ENCODE data around the gene TUBA4A.

TUBA4A gene

DNA sequence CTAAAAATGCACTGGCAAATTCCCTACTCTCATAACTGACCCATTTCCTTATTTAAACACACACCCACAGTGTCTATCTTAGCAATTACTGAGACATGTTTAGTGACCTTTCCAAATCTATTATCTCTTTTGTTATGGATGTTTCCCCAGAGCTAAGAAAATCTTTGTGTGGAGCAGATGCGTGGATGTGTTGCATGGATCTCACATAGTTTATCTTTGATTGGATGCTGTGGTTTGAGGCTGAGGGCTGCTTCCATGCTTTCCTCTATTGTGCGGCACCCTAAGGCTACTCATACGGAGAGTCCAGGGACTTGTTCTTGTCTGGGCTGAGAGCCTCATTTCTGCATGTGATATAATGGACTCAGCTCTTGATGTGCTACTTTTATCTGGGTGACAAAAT, 19.4 kb downstream of the TUBA4A start:
- no peak for DNase-seq (ENCODE audit: low spot score)

DNA sequence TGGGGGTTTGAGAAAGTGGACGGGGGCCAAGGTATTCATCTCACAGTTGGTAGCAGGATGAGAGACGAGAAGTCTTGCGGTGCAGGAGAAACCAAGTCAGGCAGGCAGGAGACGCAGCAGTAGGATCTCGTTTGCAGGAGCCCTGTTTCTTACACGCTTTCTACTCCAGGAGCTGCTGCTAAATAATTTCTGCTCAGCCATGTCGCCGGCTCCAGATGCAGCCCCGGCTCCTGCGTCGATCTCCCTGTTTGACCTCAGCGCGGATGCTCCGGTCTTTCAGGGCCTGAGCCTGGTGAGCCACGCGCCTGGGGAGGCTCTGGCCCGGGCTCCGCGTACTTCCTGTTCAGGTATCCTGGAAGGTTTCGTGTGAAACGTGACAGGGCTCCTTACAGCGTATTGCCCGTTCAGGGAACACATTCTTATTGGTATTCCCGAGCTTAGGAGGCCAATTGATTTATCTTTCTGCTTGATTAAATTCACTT, 23.6 kb downstream of the TUBA4A start:
- DNase-seq (ENCODE audit: low spot score), result peak; percentile 58

DNA sequence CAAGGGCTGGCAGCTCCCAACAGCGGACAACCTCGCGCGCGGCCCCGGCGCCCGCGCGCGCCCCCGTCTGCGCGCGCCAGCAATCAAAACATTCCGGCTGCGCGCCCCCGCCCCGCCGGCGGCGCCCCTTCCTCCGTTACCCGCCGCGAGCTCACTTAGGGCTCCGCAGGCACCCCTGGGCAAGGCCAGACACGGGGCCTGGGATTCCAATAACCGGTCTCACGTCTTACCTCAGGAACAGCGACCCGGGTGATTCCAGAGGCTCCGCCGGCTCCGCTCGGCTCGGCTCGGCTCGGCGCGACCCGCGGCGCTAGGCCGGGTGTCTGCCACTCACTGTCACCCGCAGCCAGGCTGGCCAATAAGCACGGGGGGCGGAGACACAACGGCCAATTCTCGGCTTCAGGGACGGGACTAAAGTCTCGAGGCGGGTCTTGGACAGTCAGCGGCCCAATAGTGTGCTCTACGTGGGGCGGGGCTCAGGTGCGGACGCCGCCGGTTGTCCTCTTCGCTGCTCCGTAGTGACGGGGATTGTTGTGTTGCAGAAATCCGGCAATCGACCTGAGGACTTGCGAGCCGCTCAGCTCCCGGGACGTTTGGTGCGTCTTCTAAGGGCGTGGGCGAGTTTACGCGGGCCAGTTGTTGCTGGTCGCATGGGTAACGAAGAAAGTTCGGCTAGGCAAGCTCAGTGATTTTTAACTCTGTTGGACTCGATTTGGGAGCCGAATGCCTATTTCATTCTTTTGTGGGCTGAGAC, 24.2 kb downstream of the TUBA4A start, which contains the start of the genes ANKZF1 and ATG9A:
Gene ANKZF1 (plus strand): TSS at position 502 of the 754 bp plus-strand sequence. CDS start 452 bp downstream, outside the sequence.
Gene ATG9A (minus strand): TSS at position 332 of the 754 bp plus-strand sequence. CDS start 1,612 bp downstream, outside the sequence.
- DNase-seq (ENCODE audit: low spot score), result peak; percentile 98

DNA sequence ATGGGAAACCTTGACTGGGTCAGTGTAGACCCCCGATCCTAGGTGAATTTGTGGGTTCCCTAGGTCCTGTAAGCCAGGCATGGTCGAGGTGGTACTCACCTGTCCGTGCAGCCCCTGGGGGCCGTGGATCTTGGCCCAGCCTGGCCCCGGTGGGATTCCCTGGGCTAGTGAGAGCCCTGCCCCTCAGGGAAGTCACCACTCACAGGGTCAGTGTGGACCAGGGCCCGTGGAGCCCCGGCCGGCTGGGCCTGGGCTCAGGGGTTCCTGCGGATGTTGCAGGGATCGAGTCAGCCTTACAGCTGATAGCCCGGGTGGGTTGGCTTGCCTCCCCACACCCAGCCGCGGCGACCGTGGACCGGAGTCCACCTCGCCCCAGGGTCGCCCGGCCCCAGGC, 24.8 kb downstream of the TUBA4A start:
- no peak for DNase-seq (ENCODE audit: low spot score)

DNA sequence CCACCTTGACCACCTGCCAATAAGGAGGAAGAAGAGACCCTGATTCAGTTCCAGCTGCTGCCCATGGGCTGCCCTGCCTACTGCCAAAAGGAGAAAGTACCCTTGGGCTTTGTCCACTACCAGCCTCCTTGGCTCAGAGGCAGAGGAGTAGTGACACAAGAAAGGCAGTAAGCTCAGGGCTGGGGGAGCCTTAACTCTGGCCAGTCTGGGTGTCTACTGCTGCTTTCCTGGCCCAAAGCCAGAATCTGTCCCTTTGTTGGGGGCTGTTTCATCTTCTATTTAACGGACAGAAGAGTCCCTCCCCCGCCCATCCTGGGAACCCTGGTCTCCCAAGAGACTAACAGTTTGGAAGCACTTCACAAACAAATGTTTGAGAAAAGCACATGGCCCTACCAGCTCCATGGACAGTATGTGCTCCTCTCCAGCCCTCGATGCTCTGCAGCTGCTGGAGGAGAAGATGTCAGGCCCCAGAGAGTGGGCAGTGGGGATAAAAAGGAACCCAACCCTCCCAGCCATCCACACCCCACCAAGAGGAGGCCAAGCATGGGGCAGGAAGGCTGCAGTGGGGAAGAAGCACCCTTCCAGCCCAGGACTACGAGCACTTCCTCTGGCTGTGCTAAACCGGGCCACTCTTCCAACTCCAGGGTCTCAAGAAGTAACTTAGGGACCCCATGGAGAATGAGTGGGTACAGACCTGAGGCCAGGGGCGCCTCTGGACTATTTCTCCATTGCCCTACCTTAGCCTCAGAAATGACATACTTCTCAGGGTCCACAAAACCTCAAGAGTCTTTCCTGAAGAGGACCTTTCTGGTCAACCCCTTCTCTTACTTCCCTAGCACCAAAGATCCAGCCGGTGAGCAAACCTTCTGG, 25.4 kb downstream of the TUBA4A start:
- peak; percentile 13 for DNase-seq (ENCODE audit: low spot score)

DNA sequence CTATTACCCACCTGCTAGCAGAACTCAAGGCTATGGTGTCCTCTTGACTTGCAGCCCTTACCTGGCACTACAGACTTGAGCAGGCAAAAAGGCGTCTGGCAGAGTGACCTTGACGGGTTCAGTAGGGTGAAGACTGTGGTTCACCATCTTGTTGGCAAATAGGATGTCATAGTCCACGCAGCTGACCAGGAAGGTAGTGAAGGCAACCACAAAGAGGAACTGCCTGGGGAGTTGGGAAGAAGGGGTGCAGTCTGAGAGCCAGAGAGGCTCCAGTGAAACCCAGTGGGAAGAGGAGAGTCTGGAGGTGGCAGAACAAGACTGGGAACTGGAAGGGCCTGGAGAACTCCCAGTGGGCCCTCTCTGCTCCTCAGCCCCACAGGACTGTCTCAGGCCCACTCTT, 28.4 kb downstream of the TUBA4A start:
- DNase-seq (ENCODE audit: low spot score), result no peak

DNA sequence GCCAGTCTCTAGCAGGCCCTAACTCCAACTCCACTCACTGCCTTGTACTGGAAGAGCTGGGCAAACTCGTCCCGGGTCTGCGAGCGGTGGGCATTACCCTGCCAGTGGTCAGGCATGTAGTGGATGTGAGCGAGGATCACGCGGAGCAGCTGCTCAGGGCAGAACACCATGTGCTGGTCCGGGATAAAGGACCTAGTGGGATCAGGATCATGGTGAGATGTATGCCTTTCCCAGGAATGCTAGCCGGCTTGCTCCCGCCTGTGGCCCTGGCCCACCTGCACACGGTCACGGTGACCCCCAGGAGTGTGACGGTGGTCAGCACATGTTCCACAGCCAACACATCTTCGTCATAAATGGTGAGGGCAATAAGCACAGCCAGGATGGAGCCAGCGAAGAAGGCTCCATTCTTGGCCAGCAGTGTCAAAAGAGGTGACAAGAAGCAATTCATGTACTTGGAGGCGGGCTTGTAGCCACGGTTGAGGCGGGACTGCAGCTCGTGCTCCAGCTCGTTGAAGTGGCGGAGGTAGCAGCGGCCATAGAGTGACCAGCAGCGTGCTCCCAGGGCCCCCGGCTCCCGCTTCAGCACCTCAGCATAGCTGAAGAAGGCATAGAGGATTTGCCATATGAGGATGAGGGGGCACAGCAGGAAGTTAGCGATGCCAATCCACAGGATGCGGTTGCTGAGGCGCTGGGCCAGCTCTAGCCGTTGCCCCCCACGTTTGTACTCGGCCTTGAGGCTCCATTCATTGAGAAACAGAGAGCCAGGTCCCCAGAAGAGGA, 29.7 kb downstream of the TUBA4A start:
- no peak for DNase-seq (ENCODE audit: low spot score)

DNA sequence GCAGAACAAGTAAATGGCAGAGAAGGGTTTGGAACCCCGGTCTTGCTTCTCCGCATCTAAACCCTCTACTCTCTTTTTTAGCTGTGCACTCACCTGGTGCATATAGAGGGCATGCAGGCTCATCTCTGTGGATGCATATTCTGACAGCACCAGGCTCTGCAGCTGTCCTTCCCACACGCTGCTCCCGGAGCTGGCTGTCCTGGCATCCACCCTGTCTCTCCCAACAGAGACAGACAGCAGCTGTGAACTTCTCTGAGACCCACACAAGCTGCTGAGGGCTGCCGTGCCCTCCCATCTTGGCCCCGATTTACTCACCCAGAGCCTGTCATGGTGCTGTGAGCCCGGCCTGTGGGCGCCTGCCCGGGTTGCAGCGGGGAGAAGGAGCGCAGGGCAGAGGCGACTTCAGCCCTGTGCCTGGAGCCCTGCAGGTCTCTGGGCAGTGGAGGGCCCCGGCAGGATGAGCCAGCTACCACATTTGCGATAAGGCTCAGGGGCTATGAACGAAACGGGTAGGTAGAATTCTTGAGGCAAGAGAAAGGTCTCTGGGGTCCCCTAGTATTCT, 31.7 kb downstream of the TUBA4A start:
- DNase-seq (ENCODE audit: low spot score), result no peak

DNA sequence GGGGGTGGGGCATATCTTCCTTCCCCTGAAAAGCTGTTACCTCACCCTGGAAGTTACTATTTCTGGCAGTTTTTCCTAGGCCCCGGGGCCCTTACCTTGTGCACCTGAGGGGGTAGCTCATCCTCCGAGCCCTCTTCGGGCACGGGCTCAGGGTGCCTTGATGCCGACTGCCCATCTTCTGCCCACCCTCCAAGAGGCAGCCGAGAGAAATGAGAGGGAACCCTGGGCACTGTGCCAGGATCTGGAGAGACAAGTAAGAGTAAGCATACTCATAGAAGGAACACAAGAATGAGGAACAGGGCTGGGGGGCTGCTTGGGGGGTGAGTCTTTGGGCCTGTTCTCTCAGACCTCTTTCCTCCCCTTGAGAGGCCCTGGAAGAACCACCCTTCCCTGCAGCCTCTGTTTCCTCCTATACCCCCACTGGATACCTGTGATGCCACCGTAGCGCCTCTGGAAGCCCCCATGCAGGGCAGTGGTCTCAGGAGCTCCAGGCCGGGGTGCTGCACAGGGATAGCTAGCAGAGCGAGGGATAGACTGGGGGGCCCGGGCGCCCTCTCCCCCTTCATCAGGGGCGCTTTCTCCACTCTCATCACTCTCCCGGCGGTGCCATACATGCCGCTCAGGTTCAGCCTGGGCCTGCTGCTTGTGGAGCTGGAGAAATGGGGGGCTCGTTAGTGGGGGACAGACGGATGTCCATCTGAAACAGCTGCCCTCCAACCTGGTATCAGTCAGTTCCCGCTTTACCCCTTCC, 32.9 kb downstream of the TUBA4A start:
- no peak for DNase-seq (ENCODE audit: low spot score)

DNA sequence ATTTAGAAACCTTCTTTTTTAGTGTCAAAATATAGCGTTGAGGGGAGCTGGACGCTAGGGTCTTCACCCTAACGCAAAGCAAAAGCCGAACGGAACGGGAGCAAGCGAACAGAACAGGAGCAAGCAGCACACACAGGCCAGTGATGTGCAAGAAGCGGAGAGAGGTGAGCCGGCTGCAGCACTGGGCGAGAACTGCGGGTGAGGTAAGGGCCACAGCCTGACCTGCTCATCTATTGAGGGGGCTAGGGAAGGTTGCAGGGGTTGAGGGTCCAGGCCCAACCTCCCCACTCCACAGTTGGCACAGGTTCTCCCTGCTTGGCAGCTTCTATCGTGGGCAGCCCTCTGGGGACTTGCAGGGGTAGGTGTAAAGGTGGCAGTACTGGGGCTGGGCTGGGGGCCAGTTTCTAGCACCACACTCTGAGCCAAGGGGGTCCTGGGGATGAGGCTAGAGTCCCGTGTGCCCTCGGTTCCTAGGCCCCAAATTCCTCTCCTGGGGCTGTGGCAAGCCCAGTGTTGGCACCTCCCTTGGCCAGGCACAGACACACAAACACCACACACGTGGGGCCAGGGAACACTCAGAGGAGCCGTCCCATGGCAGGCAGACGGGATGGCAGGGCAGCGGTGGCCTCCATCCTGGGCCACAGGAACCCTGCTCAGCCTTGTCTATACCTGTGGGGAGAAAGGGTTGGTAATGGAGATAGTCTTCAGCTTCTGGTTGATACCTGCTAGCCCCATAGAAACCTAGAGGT, 33.8 kb downstream of the TUBA4A start:
- DNase-seq (ENCODE audit: low spot score), result no peak

DNA sequence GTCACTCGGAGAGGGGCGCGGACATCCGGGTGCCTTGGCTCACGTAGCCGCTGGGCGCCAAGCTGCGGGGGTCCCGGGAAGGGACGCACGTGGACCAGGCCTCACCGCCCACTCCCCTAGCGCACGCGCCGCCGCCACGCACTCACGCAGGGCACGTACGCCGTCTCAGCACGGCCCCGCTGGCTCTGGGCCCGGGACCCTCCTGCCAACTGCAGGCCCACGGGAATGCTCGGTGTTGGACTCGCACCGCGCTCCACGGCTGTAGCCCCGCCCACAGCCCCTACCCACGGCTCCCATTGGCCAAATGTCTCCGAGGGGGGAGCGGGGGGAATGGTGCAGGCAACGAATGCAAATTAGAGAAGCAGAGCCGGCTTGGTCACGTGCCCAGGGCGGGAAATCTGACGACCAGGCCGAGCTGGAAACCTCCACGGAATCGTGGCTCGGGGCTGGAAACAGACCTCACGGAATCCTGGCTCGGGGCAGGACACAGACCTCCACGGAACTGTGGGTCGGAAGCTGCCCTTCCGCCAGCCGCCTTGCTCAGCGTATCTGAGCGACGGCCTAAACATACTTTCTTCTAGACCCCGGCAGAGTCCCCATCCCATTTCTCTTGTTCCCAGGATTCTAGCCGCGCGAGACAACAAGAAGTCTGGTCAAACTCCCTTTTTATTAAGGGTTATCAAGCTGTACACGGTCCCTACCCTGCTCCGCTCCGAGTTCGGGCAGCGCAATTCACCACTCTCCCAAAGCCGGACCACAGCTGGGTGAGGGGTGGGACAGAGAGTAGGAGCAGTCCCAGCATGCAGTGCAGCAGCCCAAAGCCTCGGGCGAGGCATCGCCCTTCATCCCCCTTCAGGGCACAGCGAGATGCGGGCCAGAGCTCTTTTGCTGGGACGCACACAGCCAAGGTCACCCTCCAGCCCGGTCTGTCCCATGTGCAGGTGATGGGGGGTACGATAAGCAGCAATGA, 34.7 kb downstream of the TUBA4A start, which contains the start of gene ABCB6:
Gene ABCB6 (minus strand): TSS at position 227 of the 970 bp plus-strand sequence. CDS start 285 bp downstream, outside the sequence.
- peak; percentile 95 for DNase-seq (ENCODE audit: low spot score)

DNA sequence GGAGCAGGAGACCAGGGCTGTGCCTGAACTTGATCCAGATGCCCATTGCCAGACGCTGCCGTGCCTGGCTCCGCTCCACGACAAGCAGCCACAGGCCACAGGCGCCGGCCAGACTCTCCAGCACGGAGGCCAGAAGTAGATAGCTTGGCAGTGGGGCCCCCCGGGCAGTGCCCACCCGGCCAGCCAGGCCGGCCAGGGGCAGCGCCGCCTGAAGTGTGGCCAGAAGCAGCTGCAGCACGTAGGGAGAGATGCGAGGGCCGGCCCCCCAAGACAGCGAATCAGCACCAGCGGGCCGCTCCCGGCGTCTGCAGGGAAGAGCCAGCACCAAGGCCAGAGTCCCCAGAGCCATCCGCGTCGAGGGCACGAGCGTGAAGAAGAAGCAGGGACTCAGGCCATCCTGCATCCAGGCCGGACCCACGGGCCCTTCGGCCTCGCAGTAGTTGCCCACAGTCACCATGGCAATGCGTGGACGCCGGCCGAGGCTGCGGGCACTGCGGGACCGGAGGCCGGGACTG, 35.4 kb downstream of the TUBA4A start:
- peak; percentile 79 for DNase-seq (ENCODE audit: low spot score)

DNA sequence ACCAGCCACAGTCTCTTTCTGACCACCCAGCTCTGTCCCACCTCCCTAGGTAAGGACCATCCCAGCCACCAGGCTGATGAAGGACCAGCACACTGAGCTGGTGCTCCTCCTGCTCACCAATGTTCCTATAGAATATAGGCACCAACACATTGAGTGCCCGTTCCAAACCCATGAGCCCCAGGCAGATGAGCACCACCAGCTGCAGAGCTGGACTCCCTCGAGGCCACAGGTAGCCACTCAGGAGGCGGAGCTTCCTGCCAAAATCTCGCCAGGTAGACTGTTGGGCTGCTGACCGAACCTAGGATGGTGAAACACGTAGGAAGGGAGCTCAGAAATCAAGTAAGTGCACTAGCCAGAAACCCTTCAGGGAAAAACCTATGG, 37.2 kb downstream of the TUBA4A start:
- DNase-seq (ENCODE audit: low spot score), result no peak

DNA sequence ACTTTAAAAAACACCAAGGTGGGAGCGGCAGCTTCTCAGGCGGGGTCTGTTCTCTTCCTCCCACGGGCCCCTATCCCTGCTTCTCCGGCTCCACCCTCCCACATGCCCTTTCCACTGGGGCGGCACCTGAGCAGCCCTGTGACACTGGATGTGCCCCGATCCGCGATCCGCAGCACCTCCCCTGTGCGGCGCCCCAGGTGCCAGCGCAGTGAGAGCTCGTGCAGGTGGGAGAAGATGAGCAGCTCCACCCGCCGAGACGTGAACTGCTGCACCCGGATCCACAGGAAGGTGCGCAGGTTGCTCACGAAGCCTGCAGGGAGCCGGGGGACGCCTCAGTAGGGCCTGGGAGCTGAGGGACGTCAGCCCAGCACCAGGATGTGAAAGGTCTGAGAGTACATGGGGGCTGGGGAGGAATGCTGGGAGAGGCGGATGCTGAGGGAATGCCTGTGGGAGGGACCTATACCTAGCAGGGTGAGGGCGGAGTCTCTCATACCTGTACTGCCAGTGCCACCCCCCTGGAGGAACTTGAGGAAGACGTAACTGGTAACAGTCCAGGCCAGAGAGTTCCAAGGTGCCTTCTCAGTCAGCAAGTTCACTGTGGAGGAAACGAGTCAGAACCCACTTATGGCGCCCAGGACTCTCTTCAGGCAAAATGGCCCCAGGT, 37.7 kb downstream of the TUBA4A start:
- DNase-seq (ENCODE audit: low spot score), result no peak

DNA sequence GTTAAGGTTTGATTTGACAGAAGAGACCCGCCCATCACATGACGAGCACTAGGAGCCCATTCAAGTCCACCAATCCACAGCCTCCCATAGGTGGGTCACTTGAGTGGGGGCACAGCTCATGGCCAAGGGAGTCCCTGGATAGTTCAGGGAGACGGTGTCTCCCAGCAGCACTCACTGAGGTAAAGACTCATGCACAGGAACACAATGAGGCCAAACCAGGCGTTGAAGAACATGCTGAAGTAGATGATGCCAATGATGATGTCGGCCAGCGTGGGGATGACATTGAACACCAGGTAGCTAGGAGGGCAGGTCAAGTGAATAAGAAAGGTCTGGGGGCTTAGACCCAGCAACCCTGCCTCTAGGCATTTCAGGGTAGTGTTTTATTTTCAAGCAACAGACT, 38.9 kb downstream of the TUBA4A start:
- no peak for DNase-seq (ENCODE audit: low spot score)

DNA sequence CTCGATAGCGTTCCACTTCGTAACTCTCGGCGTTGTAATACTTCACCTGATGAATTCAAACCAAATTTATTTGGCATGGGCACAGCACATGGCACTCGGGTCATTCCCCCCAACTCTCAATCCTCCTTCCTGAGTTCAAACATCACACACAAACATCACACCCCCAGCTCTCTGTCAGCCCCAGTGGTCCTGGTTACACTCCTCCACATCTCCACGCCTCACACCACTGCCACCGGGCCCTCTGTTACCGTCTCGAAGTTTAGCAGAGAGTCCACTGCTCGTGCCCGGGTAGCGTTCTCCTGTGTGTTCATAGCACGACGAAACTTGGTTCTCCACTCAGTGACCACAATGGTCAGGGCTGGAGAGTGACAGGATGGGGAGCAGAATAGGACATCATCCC, 39.6 kb downstream of the TUBA4A start:
- no peak for DNase-seq (ENCODE audit: low spot score)

DNA sequence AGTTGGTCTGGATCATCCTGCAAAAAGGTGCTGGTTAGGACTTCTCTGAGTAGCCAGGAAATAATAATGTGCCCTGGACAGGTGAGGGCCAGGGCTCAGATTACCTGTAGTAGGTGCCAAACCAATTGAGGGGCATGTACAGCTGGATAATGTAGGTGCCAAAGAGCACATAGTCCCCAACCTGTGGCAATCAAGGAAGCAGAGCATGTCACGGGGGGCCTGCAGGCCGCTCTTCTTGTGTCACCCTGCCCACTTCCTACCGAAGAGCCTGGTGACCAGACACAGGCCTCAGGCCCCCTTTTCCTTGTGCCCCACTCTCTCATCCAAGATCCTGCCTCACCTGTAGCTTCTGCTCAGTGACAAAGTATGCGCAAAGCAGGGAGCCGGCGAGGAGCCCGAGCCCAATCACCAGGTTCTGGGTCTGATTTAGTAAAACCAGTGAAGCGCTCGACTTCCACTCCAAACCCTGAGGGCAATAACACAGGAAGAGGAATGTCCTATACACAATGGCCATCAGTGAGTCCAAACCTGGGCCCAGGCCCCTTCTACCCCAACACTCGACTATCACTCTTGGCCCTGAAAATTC, 40.1 kb downstream of the TUBA4A start:
- no peak for DNase-seq (ENCODE audit: low spot score)

DNA sequence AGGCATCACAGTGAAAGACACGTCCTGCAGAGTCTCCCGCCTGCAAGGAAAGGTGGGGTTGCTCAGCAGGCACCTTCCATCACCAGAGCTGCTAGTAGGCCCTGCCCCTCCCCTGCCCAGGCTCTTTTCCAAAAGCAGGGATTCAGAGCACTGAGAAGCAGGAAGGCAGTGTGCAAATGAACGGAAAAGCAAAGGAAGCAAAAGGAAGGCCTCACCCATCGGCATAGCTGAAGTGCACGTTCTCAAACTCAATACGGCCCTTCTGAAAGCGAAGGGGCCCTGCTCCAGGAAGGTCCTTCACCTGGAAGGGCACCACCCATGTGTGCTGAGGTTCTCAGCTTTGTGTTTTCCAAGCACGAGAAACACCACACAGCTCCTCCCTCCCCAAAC, 40.7 kb downstream of the TUBA4A start:
- no peak for DNase-seq (ENCODE audit: low spot score)
